Activated CD8-positive, alpha-beta T cell treated with anti-CD3 and anti-CD28 coated beads, Interleukin-2, amount 10 ng/mL, durations not matched to agents 7 days and 5 days (primary cell): ENCODE results near the gene RHOXF2B. TPM values are rescaled to one million over a fixed set of nuclear protein-coding genes. Genes with fewer than 3 reads are reported as not detected.
"Not testable (repeated sequence)": the region's sequence is repeated elsewhere in the genome, so short reads cannot be mapped to it uniquely, and the experiment has no call there.

Experiments used
- ATAC-seq: fragments of 150-1000 bp; cut with Tn5 transposase; one replicate; pipeline ENCODE4 v1.10.0; 2021; ENCODE audit warnings: moderate library complexity
- CTCF ChIA-PET: fragments of 350-600 bp; sonication (Branson Sonifier 250); formaldehyde crosslinking; loops from one replicate; lab custom pipeline; 2021; ENCODE audit warnings: antibody characterized with exemption; lab: Charles Lee
- POLR2A ChIA-PET: fragments of 350-600 bp; sonication (Branson Sonifier 250); formaldehyde crosslinking; loops from one replicate; lab custom pipeline; 2021; ENCODE audit warnings: antibody characterized with exemption; lab: Charles Lee
- DNase-seq: peaks from one replicate; pipeline ENCODE4 v3.0.0-alpha.2; 2020
- H3K27ac Mint-ChIP-seq: one replicate; pipeline ENCODE4 v1.8.0; 2021; ENCODE audit warnings: mild to moderate bottlenecking, mixed read lengths
- H3K27me3 Mint-ChIP-seq: one replicate; pipeline ENCODE4 v1.8.0; 2021; ENCODE audit warnings: low read depth, mixed read lengths
- H3K36me3 Mint-ChIP-seq: one replicate; pipeline ENCODE4 v1.8.0; 2021; ENCODE audit warnings: low read depth, mixed read lengths
- H3K4me1 Mint-ChIP-seq: one replicate; pipeline ENCODE4 v1.8.0; 2021; ENCODE audit warnings: low read depth, mixed read lengths
- H3K4me3 Mint-ChIP-seq: one replicate; pipeline ENCODE4 v1.8.0; 2021; ENCODE audit warnings: mild to moderate bottlenecking, mixed read lengths
- H3K9me3 Mint-ChIP-seq: one replicate; pipeline ENCODE4 v1.8.0; 2022; ENCODE audit warnings: mixed read lengths; ENCODE audit not compliant: insufficient read depth
- total RNA-seq, 2 experiments: library from RNA; stranded (reverse); gene quantifications; one replicate each; pipeline ENCODE4 v1.2.3, GENCODE V29; 2021

Gene RHOXF2B
- total RNA-seq: not detected

- H3K4me1 Mint-ChIP-seq: not testable (repeated sequence)
Observed at GRCh38 chrX:120077590-120077989, at the start of gene RHOXF2B. Gene RHOXF2B, minus strand, starts transcription at chrX:120077690. Its CDS starts 138 bp downstream, at chrX:120077552.

GRCh38 chrX:120125444-120125843 is 48.0 kb upstream of the RHOXF2B start:
- no peaks in the 10 kb centered on the region for H3K36me3 Mint-ChIP-seq
- H3K4me3 Mint-ChIP-seq: no peak overlapping the region
- DNase-seq (no peak), ATAC-seq (no peak)
- H3K4me1 Mint-ChIP-seq: no peaks in the 10 kb centered on the region
- no peak overlapping the region for H3K27ac Mint-ChIP-seq
- POLR2A ChIA-PET: interaction anchor here (0.6 kb wide), 1 partner anchor 24 kb away, joined by 3 read pairs; no protein-coding TSS in a partner anchor
- H3K9me3 Mint-ChIP-seq: no peaks in the 10 kb centered on the region
- CTCF ChIA-PET: no interaction called here
- H3K27me3 Mint-ChIP-seq: no peaks in the 10 kb centered on the region

More at GRCh38 chrX:120077590-120077989, at the start of gene RHOXF2B:
- ATAC-seq, CTCF ChIA-PET, H3K9me3 Mint-ChIP-seq, POLR2A ChIA-PET, H3K27me3 Mint-ChIP-seq, H3K4me3 Mint-ChIP-seq, H3K27ac Mint-ChIP-seq, H3K36me3 Mint-ChIP-seq, DNase-seq: not testable (repeated sequence)

- ATAC-seq (no peak), DNase-seq (no peak)
- H3K27me3 Mint-ChIP-seq: no peaks in the 10 kb centered on the region
- ChIA-PET CTCF (interaction anchor here (0.9 kb wide), 1 partner anchor 29 kb away, joined by 3 read pairs; no protein-coding TSS in a partner anchor), POLR2A (no interaction called here)
- H3K9me3 Mint-ChIP-seq: no peaks in the 10 kb centered on the region
- H3K4me3 Mint-ChIP-seq: no peak overlapping the region
- no peaks in the 10 kb centered on the region for H3K4me1 Mint-ChIP-seq
- H3K36me3 Mint-ChIP-seq: no peaks in the 10 kb centered on the region
- no peak overlapping the region for H3K27ac Mint-ChIP-seq
Observed at GRCh38 chrX:120120223-120120622, 42.7 kb upstream of the RHOXF2B start.

GRCh38 chrX:120115438-120115963 is 38.0 kb upstream of the RHOXF2B start, which contains the start of gene RHOXF1:
Gene RHOXF1, minus strand, starts transcription at chrX:120115913. Its CDS starts 51 bp downstream, at chrX:120115862.
- no peak within 1 kb of the TSS for H3K4me3 Mint-ChIP-seq
- no peaks in the 10 kb centered on the region for H3K9me3 Mint-ChIP-seq
- H3K36me3 Mint-ChIP-seq: no peaks in the 10 kb centered on the region
- H3K27ac Mint-ChIP-seq: no peak within 1 kb of the TSS
- POLR2A ChIA-PET: no interaction called here
- no peaks in the 10 kb centered on the region for H3K27me3 Mint-ChIP-seq
- no peaks in the 10 kb centered on the region for H3K4me1 Mint-ChIP-seq
- DNase-seq (no peak), ATAC-seq (no peak)
- CTCF ChIA-PET: no interaction called here

GRCh38 chrX:120111611-120112010 is 34.1 kb upstream of the RHOXF2B start:
- no peak for ATAC-seq
- Mint-ChIP-seq H3K27ac (no peak overlapping the region), H3K36me3 (no peaks in the 10 kb centered on the region), H3K4me1 (no peaks in the 10 kb centered on the region), H3K4me3 (no peak overlapping the region), H3K9me3 (no peaks in the 10 kb centered on the region), H3K27me3 (no peaks in the 10 kb centered on the region)
- ChIA-PET CTCF (interaction anchor here (0.6 kb wide), 1 partner anchor 14 kb away, joined by 3 read pairs; no protein-coding TSS in a partner anchor), POLR2A (no interaction called here)
- DNase-seq: no peak

- no peak for ATAC-seq
- no peak overlapping the region for H3K4me3 Mint-ChIP-seq
- no peak overlapping the region for H3K27ac Mint-ChIP-seq
- no peaks in the 10 kb centered on the region for H3K4me1 Mint-ChIP-seq
- peaks cover under 1% of the 10 kb centered on the region for H3K27me3 Mint-ChIP-seq
- no peaks in the 10 kb centered on the region for H3K36me3 Mint-ChIP-seq
- no peak for DNase-seq
- POLR2A ChIA-PET: no interaction called here
- no peaks in the 10 kb centered on the region for H3K9me3 Mint-ChIP-seq
- CTCF ChIA-PET: no interaction called here
Observed at GRCh38 chrX:120109378-120109777, 31.9 kb upstream of the RHOXF2B start.

GRCh38 chrX:120104707-120105106 is 27.2 kb upstream of the RHOXF2B start:
- H3K27ac Mint-ChIP-seq, ATAC-seq, H3K4me3 Mint-ChIP-seq, DNase-seq, H3K4me1 Mint-ChIP-seq, CTCF ChIA-PET, H3K36me3 Mint-ChIP-seq, H3K9me3 Mint-ChIP-seq, H3K27me3 Mint-ChIP-seq, POLR2A ChIA-PET: not testable (repeated sequence)

GRCh38 chrX:120101057-120101456 is 23.6 kb upstream of the RHOXF2B start:
- H3K9me3 Mint-ChIP-seq, H3K4me3 Mint-ChIP-seq, CTCF ChIA-PET, ATAC-seq, H3K36me3 Mint-ChIP-seq, POLR2A ChIA-PET, H3K4me1 Mint-ChIP-seq, H3K27me3 Mint-ChIP-seq, DNase-seq, H3K27ac Mint-ChIP-seq: not testable (repeated sequence)

- no peaks in the 10 kb centered on the region for H3K4me1 Mint-ChIP-seq
Observed at GRCh38 chrX:120090208-120090607, 12.7 kb upstream of the RHOXF2B start.

GRCh38 chrX:120087289-120088017 is 10.0 kb upstream of the RHOXF2B start:
- no peaks in the 10 kb centered on the region for H3K27me3 Mint-ChIP-seq
- ChIA-PET POLR2A (interaction anchor here (0.8 kb wide), 1 partner anchor 9 kb away, joined by 3 read pairs; no protein-coding TSS in a partner anchor), CTCF (no interaction called here)
- no peaks in the 10 kb centered on the region for H3K36me3 Mint-ChIP-seq
- no peak for ATAC-seq
- H3K4me1 Mint-ChIP-seq: no peaks in the 10 kb centered on the region
- DNase-seq: no peak
- no peak overlapping the region for H3K27ac Mint-ChIP-seq
- H3K4me3 Mint-ChIP-seq: no peak overlapping the region
- no peaks in the 10 kb centered on the region for H3K9me3 Mint-ChIP-seq

More at GRCh38 chrX:120090208-120090607, 12.7 kb upstream of the RHOXF2B start:
- Mint-ChIP-seq H3K36me3 (no peaks in the 10 kb centered on the region), H3K9me3 (no peaks in the 10 kb centered on the region), H3K27me3 (no peaks in the 10 kb centered on the region), H3K27ac (no peak overlapping the region), H3K4me3 (no peak overlapping the region)
- ChIA-PET POLR2A (no interaction called here), CTCF (interaction anchor here (0.9 to 1.1 kb wide), 2 partner anchors 12 to 55 kb away, joined by 3 read pairs; no protein-coding TSS in a partner anchor)
- no peak for DNase-seq
- ATAC-seq: no peak

- H3K27me3 Mint-ChIP-seq, H3K4me3 Mint-ChIP-seq, H3K27ac Mint-ChIP-seq, ATAC-seq, DNase-seq, H3K4me1 Mint-ChIP-seq, H3K36me3 Mint-ChIP-seq, CTCF ChIA-PET, H3K9me3 Mint-ChIP-seq, POLR2A ChIA-PET: not testable (repeated sequence)
Observed at GRCh38 chrX:120085553-120086185, 8.2 kb upstream of the RHOXF2B start.

- H3K36me3 Mint-ChIP-seq, H3K27ac Mint-ChIP-seq, H3K27me3 Mint-ChIP-seq, H3K4me3 Mint-ChIP-seq, POLR2A ChIA-PET, H3K4me1 Mint-ChIP-seq, DNase-seq, H3K9me3 Mint-ChIP-seq, ATAC-seq, CTCF ChIA-PET: not testable (repeated sequence)
Observed at GRCh38 chrX:120066169-120066568, 11.3 kb downstream of the RHOXF2B start.
